ENCODE results near the gene RBSN.

Gene RBSN

DNA sequence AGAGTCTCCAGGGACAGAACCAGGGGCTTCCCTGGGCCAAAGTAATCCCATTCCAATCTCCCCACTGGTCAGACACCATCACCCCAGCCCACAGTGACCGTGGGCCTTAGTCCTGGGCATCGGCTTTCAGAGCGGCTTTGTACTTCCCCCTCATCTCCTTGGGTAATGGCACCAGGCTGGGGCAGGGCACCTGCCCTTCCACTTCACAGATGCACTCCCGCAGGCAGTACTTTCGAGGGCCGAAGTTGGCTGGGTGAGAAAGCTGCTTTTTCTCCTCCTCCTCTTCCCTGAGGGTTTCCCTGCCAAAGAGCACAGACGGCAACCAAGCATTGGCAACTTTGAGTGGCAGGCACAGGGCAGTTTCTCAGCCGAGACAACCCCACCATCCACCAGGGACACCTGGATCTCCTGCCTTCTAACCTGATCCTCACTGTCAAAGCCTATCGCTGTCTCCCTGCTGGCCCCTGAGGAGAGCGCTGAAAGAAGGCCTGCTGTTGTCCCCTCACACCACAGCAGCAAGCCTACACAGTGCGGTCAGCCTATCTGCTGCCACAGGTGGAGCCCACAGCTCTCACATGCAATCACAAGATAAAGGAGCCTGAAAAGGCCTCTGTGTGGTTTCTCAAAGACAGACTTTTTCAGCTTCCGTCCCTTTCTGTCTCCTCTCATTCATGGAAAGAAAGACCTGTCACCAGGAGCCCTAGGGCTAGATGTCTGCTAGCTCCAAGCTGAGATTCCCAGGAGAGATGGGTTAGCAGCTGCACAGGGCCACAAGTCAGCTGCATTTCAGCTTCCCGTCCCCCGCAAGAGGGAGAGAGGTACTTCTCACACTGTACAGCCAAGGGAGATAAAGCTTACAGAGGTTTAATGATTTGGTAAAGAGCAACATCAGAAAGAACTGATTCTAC lies 46.4 kb downstream of the RBSN start:
- TF ChIP-seq BACH2 (CRISPR knock-in tag; IDR thresholded peaks at IDR 0.05; ENCODE audit: borderline replicate concordance) (no peak), RARB (CRISPR knock-in tag; IDR thresholded peaks at IDR 0.05) (no peak), ESRRG (CRISPR knock-in tag; IDR thresholded peaks at IDR 0.05) (no peak)
- TF ChIP-seq, protein P1, sequence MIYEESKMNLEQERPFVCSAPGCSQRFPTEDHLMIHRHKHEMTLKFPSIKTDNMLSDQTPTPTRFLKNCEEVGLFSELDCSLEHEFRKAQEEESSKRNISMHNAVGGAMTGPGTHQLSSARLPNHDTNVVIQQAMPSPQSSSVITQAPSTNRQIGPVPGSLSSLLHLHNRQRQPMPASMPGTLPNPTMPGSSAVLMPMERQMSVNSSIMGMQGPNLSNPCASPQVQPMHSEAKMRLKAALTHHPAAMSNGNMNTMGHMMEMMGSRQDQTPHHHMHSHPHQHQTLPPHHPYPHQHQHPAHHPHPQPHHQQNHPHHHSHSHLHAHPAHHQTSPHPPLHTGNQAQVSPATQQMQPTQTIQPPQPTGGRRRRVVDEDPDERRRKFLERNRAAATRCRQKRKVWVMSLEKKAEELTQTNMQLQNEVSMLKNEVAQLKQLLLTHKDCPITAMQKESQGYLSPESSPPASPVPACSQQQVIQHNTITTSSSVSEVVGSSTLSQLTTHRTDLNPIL (CRISPR knock-in tag; IDR thresholded peaks at IDR 0.05; ENCODE audit: low read depth), result no peak
- no peak; the same call in 2 of the 3 replicates for ATAC-seq

DNA sequence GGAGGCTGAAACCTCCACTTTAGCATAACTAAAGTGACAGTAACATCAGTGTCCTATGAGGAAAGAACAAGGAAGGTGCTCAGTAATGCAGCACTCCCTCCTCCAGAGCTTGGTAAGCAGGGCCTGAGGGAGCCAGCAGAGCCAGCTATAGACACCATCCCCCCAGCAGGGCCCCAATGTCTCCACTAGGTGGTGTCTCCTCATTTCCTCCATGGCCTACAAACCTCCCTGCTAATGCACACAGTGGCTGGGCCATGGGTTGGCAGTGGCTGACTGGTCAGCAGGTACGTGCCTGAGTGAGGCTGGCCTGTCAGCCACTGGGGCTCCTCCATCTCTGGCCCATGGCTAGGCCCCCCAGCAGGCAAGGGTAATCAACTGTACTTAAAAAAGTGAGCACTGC lies 47.4 kb downstream of the RBSN start:
- ATAC-seq, result peak; percentile 97
- no peak for TF ChIP-seq ZNF8 (CRISPR knock-in tag; IDR thresholded peaks at IDR 0.05)
- no peak for TF ChIP-seq TCF4 (CRISPR knock-in tag; IDR thresholded peaks at IDR 0.05; ENCODE audit: borderline replicate concordance)
- TF ChIP-seq ESRRG (CRISPR knock-in tag; IDR thresholded peaks at IDR 0.05), result no peak
- no peak for TF ChIP-seq GLIS3 (CRISPR knock-in tag; IDR thresholded peaks at IDR 0.05)
- no peak for TF ChIP-seq ZFP30 (CRISPR knock-in tag; IDR thresholded peaks at IDR 0.05)
- TF ChIP-seq, protein P2, sequence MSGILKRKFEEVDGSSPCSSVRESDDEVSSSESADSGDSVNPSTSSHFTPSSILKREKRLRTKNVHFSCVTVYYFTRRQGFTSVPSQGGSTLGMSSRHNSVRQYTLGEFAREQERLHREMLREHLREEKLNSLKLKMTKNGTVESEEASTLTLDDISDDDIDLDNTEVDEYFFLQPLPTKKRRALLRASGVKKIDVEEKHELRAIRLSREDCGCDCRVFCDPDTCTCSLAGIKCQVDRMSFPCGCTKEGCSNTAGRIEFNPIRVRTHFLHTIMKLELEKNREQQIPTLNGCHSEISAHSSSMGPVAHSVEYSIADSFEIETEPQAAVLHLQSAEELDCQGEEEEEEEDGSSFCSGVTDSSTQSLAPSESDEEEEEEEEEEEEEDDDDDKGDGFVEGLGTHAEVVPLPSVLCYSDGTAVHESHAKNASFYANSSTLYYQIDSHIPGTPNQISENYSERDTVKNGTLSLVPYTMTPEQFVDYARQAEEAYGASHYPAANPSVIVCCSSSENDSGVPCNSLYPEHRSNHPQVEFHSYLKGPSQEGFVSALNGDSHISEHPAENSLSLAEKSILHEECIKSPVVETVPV (CRISPR knock-in tag; IDR thresholded peaks at IDR 0.05), result no peak
- TF ChIP-seq OSR1 (CRISPR knock-in tag; IDR thresholded peaks at IDR 0.05), result no peak
- TF ChIP-seq, protein P3, sequence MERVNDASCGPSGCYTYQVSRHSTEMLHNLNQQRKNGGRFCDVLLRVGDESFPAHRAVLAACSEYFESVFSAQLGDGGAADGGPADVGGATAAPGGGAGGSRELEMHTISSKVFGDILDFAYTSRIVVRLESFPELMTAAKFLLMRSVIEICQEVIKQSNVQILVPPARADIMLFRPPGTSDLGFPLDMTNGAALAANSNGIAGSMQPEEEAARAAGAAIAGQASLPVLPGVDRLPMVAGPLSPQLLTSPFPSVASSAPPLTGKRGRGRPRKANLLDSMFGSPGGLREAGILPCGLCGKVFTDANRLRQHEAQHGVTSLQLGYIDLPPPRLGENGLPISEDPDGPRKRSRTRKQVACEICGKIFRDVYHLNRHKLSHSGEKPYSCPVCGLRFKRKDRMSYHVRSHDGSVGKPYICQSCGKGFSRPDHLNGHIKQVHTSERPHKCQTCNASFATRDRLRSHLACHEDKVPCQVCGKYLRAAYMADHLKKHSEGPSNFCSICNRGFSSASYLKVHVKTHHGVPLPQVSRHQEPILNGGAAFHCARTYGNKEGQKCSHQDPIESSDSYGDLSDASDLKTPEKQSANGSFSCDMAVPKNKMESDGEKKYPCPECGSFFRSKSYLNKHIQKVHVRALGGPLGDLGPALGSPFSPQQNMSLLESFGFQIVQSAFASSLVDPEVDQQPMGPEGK (CRISPR knock-in tag; IDR thresholded peaks at IDR 0.05; ENCODE audit: borderline replicate concordance), result no peak

DNA sequence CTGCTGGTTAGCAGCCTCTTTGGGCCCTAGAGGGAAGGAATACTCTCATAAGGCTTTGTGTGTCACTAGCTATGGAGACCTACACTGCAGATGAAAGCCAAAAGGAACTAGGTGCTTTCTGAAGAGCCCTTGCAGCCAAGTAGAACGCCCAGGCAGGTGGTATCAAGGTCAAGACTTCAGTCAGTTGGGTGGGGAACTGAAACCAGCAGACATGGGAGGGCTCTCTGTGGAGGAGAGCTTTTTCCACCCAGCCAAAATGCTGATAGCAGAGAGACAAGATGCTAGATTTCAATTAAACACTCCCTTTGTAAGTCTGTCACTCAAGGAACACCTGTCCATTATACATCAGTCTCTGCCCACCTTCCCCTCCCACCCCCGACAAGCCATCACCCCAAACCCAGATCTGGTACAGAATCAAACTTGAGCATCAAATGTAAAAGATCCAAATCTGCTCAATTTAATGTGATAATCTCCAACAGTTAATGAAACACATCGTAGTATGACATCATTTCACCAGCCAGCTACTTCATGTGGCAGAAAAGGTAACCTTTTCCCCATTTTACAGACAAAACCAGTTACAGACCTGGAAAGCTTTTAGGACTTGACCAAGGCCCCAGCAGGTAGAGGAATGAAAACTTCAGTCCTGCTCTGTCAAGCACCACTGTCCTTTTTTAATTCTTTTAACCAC lies 48.4 kb downstream of the RBSN start:
- TF ChIP-seq ZFP3 (CRISPR knock-in tag; IDR thresholded peaks at IDR 0.05) (no peak), ZNF70 (CRISPR knock-in tag; IDR thresholded peaks at IDR 0.05) (no peak), GLIS3 (CRISPR knock-in tag; IDR thresholded peaks at IDR 0.05) (no peak), ISL1 (CRISPR knock-in tag; IDR thresholded peaks at IDR 0.05) (no peak), CSDC2 (CRISPR knock-in tag; IDR thresholded peaks at IDR 0.05) (no peak), SNAI2 (CRISPR knock-in tag; IDR thresholded peaks at IDR 0.05) (no peak), ARNTL (CRISPR knock-in tag; IDR thresholded peaks at IDR 0.05; ENCODE audit: borderline replicate concordance, low read depth) (no peak)
- TF ChIP-seq, protein P1 (CRISPR knock-in tag; IDR thresholded peaks at IDR 0.05; ENCODE audit: low read depth), result no peak
- no peak for ATAC-seq

DNA sequence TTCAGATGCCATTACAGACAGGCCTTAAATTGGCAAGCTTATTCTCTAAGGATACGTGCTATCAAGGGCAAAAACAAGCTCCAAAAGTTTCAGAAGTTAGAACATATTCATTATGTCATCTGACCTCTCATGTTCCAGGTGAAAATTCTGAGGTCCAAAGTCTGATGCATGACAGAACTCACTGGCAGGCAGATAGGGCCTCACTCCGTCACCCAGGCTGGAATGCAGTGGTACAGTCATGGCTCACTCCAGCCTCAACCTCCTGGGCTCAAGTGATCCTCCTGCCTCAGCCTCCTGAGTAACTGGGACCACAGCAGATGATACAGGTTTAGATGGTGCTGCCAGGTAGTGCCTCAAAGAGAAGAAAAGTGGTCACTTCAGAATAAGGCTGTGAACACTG lies 49.4 kb downstream of the RBSN start:
- TF ChIP-seq ZC3H10 (CRISPR knock-in tag; IDR thresholded peaks at IDR 0.05), result no peak
- TF ChIP-seq, protein P4, sequence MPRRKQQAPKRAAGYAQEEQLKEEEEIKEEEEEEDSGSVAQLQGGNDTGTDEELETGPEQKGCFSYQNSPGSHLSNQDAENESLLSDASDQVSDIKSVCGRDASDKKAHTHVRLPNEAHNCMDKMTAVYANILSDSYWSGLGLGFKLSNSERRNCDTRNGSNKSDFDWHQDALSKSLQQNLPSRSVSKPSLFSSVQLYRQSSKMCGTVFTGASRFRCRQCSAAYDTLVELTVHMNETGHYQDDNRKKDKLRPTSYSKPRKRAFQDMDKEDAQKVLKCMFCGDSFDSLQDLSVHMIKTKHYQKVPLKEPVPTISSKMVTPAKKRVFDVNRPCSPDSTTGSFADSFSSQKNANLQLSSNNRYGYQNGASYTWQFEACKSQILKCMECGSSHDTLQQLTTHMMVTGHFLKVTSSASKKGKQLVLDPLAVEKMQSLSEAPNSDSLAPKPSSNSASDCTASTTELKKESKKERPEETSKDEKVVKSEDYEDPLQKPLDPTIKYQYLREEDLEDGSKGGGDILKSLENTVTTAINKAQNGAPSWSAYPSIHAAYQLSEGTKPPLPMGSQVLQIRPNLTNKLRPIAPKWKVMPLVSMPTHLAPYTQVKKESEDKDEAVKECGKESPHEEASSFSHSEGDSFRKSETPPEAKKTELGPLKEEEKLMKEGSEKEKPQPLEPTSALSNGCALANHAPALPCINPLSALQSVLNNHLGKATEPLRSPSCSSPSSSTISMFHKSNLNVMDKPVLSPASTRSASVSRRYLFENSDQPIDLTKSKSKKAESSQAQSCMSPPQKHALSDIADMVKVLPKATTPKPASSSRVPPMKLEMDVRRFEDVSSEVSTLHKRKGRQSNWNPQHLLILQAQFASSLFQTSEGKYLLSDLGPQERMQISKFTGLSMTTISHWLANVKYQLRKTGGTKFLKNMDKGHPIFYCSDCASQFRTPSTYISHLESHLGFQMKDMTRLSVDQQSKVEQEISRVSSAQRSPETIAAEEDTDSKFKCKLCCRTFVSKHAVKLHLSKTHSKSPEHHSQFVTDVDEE (CRISPR knock-in tag; IDR thresholded peaks at IDR 0.05), result no peak
- no peak for ATAC-seq
